OCI-LY3 (cell line): Measurements from ENCODE around the gene TMEM198.

ENCODE experiments used
- H2AFZ ChIP-seq: fragments of 200-600, 300-600 bp; shearing (Covaris generic); 2 replicates; pipeline ENCODE4 v1.6.0; 2014; ENCODE audit warnings: antibody characterized with exemption, low read depth, low read length
- H3K27ac ChIP-seq: fragments of 200-600, 300-600 bp; sonication (generic); 2 replicates; pipeline ENCODE4 v1.5.1; 2014; ENCODE audit warnings: mild to moderate bottlenecking, low read length, moderate library complexity, mixed read lengths
- H3K27me3 ChIP-seq: fragments of 200-600, 300-600 bp; sonication (generic); 2 replicates; pipeline ENCODE4 v1.6.1; 2014; ENCODE audit warnings: low read depth, low read length, mixed read lengths
- H3K36me3 ChIP-seq: fragments of 200-600, 300-600 bp; sonication (generic); replicated peaks from 2 replicates; pipeline ENCODE3; 2014; ENCODE audit warnings: low read depth, low read length, mixed read lengths
- H3K4me1 ChIP-seq: fragments of 300-600, 200-600 bp; sonication (generic); 2 replicates; pipeline ENCODE4 v1.6.1; 2014; ENCODE audit warnings: low read length, mixed read lengths
- H3K4me2 ChIP-seq: fragments of 200-600, 300-600 bp; sonication (generic); 2 replicates; pipeline ENCODE4 v1.6.1; 2014; ENCODE audit warnings: low read length, mixed read lengths
- H3K4me3 ChIP-seq: fragments of 300-600, 200-600 bp; sonication (generic); 2 replicates; pipeline ENCODE4 v1.5.1; 2014; ENCODE audit warnings: antibody characterized with exemption, mild to moderate bottlenecking, low read length, moderate library complexity
- H3K79me2 ChIP-seq: fragments of 300-600, 200-600 bp; shearing (Covaris generic); 2 replicates; pipeline ENCODE4 v1.6.1; 2014; ENCODE audit warnings: mild to moderate bottlenecking, low read length, mixed read lengths
- H3K9ac ChIP-seq: fragments of 300-600, 200-600 bp; shearing (Covaris generic); 2 replicates; pipeline ENCODE4 v1.6.0; 2014; ENCODE audit warnings: mild to moderate bottlenecking, low read length, moderate library complexity
- H3K9me3 ChIP-seq: fragments of 200-600, 300-600 bp; shearing (Covaris generic); 2 replicates; pipeline ENCODE4 v1.6.1; 2014; ENCODE audit warnings: low read length, mixed read lengths; ENCODE audit not compliant: insufficient read depth
- H4K20me1 ChIP-seq: fragments of 200-600, 300-600 bp; sonication (generic); 2 replicates; pipeline ENCODE4 v1.6.1; 2016; ENCODE audit warnings: low read length, mixed read lengths; ENCODE audit not compliant: insufficient read depth
- CTCF ChIP-seq: fragments of 200-600, 300-600 bp; sonication (generic); IDR thresholded peaks from 2 replicates; pipeline ENCODE4 v1.5.1; 2014; ENCODE audit warnings: antibody characterized with exemption, low read length, low read depth
- EZH2phosphoT487 ChIP-seq: fragments of 200-600 bp; shearing (Covaris generic); IDR thresholded peaks from 2 replicates; pipeline ENCODE4 v1.6.1; 2018; ENCODE audit warnings: antibody characterized with exemption, mixed run types, low read depth

Gene TMEM198

GRCh38 chr2:219559156-219559915 lies 15.5 kb downstream of the TMEM198 start:
- Histone ChIP-seq H2AFZ (no peak overlapping the region), H3K4me1 (no peaks in the 10 kb centered on the region), H3K27me3 (no peaks in the 10 kb centered on the region), H3K79me2 (no peaks in the 10 kb centered on the region), H3K9ac (no peak overlapping the region), H4K20me1 (no peaks in the 10 kb centered on the region), H3K4me3 (no peak overlapping the region), H3K27ac (no peak overlapping the region), H3K4me2 (no peak overlapping the region), H3K36me3 (no peaks in the 10 kb centered on the region), H3K9me3 (no peaks in the 10 kb centered on the region)
- TF ChIP-seq EZH2phosphoT487 (no peak), CTCF (no peak)

GRCh38 chr2:219560037-219560892 lies 16.4 kb downstream of the TMEM198 start:
- Histone ChIP-seq H3K27ac (no peak overlapping the region), H3K4me1 (no peaks in the 10 kb centered on the region), H3K79me2 (no peaks in the 10 kb centered on the region), H4K20me1 (no peaks in the 10 kb centered on the region), H3K4me2 (0 out of 2 replicates have a peak overlapping the region, but pooled peaks have one; percentile 13), H3K36me3 (no peaks in the 10 kb centered on the region), H3K4me3 (no peak overlapping the region), H3K27me3 (no peaks in the 10 kb centered on the region), H3K9ac (no peak overlapping the region), H2AFZ (0 out of 2 replicates have a peak overlapping the region, but pooled peaks have one; percentile 39), H3K9me3 (no peaks in the 10 kb centered on the region)
- TF ChIP-seq EZH2phosphoT487 (no peak), CTCF (peak; percentile 49)

- H3K79me2 ChIP-seq, result no peaks in the 10 kb centered on the region
- no peak overlapping the region for H3K27ac ChIP-seq
- H4K20me1 ChIP-seq, result no peaks in the 10 kb centered on the region
Measured at GRCh38 chr2:219560893-219561178, 17.0 kb downstream of the TMEM198 start.

More at GRCh38 chr2:219560893-219561178, 17.0 kb downstream of the TMEM198 start:
- Histone ChIP-seq H3K9ac (no peak overlapping the region), H3K9me3 (no peaks in the 10 kb centered on the region), H3K27me3 (no peaks in the 10 kb centered on the region), H3K4me1 (no peaks in the 10 kb centered on the region), H3K4me3 (no peak overlapping the region), H2AFZ (no peak overlapping the region), H3K36me3 (no peaks in the 10 kb centered on the region), H3K4me2 (no peak overlapping the region)
- TF ChIP-seq EZH2phosphoT487 (no peak), CTCF (no peak)
